GM21381 (cell line): ENCODE results near the gene SMARCA4.
A peak's percentile ranks its signal among the peaks of the same experiment; 100 is the strongest.
"Not testable (repeated sequence)": the region's sequence is repeated elsewhere in the genome, so short reads cannot be mapped to it uniquely, and the experiment has no call there.

ENCODE experiments used
- ATAC-seq: cut with Tn5 transposase; IDR thresholded peaks from one replicate; pipeline ENCODE4 v1.9.1; 2021; ENCODE audit warnings: mild to moderate bottlenecking, moderate library complexity; ENCODE audit not compliant: unreplicated experiment

Gene SMARCA4

DNA sequence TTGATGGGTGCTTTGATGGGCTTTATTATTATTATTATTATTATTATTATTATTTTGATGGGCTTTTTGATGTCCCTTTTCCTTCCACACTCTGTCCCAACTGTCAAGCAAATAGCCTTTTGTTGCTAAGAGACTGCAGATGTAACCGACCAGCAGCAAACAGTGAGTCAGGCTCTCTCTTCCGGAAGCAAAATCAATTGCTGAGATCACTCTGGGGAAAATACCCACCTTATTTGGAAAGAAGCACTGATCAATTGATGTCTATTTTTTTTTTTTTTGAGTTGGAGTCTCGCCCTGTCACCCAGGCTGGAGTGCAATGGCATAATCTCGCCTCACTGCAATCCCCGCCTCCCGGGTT, 131.3 kb downstream of the SMARCA4 start:
- ATAC-seq: no peak

DNA sequence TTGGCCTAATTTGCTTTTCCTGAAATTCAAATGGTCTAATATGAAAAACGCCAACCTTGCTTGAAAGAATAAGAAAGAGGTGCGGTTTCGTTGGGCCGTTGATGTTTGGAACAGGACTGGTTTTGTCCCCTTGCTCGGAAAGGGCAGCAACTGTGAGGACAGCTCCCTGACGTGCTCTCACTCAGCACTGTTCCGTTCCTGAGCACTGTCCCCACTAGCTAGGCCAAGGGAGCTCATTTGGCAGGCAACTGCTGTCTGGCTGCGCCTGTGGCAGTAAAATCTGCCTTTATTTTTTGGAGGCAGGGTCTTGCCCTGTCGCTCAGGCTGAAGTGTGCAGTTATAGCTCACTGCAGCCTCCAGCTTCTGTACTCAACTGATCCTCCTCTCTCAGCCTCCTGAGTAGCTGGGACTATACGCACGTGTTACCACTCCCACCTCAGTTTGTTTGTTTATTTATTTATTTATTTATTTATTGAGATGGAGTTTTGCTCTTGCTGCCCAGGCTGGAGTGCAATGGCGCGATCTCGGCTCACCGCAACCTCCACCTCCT, 132.9 kb downstream of the SMARCA4 start:
- ATAC-seq: no peak

DNA sequence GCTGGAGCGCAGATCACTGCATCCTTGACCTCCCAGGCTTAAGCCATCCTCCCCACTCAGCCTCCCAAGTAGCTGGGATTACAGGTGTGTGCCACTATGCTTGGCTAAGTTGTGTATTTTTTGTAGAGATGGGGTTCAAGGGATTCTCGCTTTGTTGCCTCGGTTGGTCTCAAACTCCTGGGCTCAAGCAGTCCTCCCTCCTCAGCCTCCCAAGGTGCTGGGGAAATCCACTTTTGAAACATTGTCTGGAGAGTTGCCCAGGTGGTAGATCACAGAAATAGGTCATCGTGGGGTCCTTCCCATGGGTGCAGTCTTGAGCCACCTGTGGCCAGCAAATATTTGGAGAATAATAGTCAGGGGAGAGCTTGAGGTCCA, 133.7 kb downstream of the SMARCA4 start:
- no peak for ATAC-seq

DNA sequence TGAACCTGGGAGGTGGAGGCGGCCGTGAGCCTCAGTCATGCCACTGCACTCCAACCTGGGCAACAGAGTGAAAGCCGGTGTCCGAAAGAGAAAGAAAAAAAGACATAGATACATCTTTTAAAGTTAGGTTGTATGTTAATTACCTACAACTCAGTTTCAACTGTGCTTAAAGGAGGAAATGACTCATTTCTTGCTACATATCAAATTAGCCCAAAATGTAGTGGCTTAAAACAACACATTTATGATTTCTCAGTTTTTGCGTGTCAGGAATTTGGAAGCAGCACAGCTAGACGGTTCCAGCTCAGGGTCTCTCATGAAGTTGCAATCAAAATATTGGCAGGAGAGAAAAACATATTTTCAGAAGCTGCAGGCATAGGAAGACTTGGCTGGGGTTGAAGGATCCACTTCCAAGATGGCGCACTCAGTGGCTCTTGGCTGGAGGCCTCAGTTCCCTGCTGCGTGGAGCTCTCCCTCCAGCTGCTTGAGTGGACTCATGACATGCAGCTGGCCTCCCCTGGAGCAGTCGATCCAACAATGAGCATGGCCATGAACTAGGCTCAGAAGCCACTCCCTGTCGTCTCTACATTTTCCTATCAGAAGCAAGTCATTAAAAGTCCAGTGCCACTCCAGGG, 135.5 kb downstream of the SMARCA4 start:
- peak; percentile 45 for ATAC-seq

DNA sequence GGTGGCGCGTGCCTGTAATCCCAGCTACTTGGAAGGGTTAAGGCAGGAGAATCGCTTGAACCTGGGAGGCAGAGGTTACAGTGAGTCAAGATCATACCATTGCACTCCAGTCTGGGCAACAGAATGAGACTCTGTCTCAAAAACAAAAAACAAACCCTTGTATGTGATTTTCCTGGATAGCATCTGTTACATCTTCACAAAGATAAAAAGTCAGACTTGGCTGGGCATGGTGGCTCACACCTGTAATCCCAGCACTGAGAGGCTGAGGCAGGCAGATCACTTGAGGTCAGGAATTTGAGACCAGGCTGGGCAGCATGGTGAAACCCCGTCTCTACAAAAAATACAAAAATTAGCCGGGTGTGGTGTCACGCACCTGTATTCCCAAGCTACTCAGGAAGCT, 136.5 kb downstream of the SMARCA4 start:
- not testable (repeated sequence) for ATAC-seq

DNA sequence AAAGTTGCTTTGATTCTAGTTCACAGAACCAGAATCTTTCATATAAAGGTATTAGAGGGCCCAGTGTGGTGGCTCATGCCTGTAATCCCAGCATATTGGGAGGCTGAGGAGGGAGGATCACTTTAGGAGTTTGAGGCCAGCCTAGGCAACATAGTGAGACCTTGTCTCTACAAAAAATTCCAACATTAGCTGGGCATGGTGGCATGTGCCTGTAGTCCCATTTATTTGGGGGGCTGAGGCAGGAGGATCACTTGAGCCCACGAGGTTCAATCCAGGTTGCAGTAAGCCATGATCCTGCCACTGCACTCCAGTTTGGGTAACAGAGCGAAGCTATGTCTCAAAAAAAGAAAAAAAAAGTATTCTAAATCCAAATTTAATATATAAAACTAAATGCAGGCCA, 137.5 kb downstream of the SMARCA4 start:
- ATAC-seq: no peak

DNA sequence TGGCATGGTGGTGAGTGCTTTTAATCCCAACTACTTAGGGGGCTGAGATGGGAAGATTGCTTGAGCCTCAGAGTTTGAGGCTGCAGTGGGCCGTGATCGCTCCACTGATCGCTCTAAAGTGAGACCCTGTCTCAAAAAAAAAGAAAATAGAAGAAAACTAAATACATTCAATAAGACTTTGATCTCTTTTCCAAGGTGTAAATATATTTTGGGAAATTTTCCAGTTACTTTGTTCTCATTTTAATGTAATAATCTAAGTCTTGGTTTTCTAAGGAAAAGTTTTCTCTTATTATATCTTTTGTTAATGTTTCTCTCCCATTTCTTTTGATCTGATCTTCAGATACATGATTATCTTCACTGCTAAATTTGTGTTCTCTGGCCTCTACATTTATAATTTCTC, 138.0 kb downstream of the SMARCA4 start:
- no peak for ATAC-seq

DNA sequence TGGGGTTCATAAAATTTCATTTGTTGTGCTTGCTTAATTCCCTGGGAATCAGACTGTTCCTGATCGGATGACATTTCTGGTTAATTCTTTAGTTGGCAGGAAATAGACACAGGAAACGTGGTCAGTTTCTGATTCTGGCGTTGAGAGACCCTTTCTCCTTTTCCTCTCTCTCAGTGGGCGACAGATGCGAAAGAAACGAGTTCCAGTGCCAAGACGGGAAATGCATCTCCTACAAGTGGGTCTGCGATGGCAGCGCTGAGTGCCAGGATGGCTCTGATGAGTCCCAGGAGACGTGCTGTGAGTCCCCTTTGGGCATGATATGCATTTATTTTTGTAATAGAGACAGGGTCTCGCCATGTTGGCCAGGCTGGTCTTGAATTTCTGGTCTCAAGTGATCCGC, 139.2 kb downstream of the SMARCA4 start:
- ATAC-seq: no peak

DNA sequence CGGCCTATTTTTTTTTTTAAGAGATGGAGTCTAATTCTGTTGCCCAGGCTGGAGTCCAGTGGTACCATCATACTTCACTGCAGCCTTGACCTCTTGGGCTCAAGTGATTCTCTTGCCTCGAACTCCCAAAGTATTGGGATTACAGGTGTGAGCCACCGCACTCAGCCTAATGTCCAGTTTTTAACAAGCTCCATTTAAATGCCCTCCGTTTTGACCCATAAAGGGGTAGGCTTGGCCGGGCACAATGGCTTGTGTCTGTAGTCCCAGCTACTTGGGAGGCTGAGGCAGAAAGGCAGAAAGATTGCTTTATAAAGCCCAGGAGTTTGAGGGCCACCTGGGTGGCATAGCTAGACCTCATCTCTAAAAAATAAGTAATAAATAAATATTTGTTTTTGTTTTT, 140.2 kb downstream of the SMARCA4 start:
- no peak for ATAC-seq

DNA sequence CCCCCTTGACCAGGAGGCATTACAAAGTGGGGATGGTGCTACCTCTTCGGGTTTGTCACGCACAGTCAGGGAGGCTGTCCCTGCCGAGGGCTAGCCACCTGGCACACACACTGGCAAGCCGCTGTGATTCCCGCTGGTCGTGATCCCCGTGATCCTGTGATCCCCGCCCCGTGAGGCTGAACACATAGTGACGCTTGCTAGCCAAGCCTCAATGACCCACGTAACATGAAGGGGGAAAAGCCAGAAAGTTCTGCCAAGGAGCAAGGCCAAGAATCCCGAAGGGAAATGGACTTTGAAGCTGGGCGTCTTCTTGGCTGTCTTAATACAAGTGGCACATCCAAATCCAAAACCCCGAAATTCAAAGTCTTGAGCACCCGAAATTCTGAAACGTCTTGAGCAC, 142.1 kb downstream of the SMARCA4 start:
- no peak for ATAC-seq

DNA sequence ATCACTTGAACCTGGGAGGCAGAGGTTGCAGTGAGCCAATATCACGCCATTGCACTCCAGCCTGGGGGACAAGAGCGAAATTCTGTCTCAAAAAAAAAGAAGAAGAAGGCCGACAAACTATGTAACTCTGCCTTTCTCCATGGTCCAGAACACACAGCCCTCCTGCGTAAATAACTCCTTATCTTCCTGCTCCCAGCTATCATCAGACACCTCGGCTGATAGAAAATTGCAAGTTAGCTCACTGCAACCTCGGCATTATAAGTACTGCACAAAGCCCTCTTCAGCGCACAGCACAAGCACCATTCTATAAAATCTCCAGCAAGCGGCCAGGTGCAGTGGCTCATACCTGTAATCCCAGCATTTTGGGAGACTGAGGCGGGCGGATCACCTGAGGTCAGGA, 142.8 kb downstream of the SMARCA4 start:
- ATAC-seq: not testable (repeated sequence)

DNA sequence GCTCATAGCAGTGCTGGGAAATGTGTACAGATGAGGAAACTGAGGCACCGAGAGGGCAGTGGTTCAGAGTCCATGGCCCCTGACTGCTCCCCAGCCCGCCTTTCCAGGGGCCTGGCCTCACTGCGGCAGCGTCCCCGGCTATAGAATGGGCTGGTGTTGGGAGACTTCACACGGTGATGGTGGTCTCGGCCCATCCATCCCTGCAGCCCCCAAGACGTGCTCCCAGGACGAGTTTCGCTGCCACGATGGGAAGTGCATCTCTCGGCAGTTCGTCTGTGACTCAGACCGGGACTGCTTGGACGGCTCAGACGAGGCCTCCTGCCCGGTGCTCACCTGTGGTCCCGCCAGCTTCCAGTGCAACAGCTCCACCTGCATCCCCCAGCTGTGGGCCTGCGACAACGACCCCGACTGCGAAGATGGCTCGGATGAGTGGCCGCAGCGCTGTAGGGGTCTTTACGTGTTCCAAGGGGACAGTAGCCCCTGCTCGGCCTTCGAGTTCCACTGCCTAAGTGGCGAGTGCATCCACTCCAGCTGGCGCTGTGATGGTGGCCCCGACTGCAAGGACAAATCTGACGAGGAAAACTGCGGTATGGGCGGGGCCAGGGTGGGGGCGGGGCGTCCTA, 144.3 kb downstream of the SMARCA4 start:
- no peak for ATAC-seq

DNA sequence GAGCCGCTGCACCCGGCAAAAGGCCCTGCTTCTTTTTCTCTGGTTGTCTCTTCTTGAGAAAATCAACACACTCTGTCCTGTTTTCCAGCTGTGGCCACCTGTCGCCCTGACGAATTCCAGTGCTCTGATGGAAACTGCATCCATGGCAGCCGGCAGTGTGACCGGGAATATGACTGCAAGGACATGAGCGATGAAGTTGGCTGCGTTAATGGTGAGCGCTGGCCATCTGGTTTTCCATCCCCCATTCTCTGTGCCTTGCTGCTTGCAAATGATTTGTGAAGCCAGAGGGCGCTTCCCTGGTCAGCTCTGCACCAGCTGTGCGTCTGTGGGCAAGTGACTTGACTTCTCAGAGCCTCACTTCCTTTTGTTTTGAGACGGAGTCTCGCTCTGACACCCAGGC, 145.6 kb downstream of the SMARCA4 start:
- ATAC-seq: no peak

DNA sequence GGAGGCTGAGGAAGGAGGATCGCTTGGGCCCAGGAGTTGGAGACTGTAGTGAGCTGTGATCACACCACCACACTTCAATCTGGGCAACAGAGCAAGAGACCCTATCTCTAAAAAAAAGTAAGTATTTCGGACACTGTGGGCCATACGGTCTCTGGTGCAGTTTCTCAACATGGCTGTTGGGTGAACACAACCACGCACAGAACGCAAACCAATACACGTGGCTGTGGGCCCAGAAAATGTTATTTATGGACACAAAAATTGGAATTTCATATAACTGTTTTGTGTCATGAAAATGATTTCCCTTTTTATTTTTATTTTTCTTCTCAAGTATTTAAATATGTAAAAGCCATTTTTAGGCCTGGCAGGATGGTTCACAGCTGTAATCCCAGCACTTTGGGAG, 147.9 kb downstream of the SMARCA4 start:
- no peak for ATAC-seq

DNA sequence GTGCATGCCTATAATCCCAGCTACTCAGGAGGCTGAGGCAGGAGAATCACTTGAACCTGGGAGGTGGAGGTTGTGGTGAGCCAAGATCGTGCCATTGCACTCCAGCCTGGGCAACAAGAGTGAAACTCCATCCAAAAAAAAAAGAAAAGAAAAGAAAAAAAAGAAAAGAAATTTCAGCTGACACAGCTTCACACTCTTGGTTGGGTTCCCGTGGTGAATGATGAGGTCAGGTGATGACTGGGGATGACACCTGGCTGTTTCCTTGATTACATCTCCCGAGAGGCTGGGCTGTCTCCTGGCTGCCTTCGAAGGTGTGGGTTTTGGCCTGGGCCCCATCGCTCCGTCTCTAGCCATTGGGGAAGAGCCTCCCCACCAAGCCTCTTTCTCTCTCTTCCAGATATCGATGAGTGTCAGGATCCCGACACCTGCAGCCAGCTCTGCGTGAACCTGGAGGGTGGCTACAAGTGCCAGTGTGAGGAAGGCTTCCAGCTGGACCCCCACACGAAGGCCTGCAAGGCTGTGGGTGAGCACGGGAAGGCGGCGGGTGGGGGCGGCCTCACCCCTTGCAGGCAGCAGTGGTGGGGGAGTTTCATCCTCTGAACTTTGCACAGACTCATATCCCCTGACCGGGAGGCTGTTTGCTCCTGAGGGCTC, 150.4 kb downstream of the SMARCA4 start:
- ATAC-seq: no peak

DNA sequence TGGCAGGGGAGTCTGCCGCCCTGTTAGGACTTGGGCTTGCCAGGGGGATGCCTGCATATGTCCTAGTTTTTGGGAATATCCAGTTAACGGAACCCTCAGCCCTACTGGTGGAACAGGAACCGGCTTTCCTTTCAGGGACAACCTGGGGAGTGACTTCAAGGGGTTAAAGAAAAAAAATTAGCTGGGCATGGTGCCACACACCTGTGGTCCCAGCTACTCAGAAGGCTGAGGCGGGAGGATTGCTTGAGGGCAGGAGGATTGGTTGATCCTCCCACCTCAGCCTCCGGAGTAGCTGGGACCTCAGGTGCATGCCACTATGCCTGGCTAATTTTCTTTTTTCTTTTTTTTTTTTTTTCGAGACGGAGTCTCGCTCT, 150.9 kb downstream of the SMARCA4 start:
- ATAC-seq: no peak
